Suppressor macrophage (primary cell): ENCODE data around the gene SMAD3.
A peak's percentile ranks its signal among the peaks of the same experiment; 100 is the strongest.

Experiments used
- DNase-seq, 4 experiments: peaks; one replicate each; pipeline ENCODE4 v3.0.0-alpha.2; 2020 to 2022

SMAD3 gene

GRCh38 chr15:67082007-67082536 lies 16.7 kb downstream of the SMAD3 start:
- no peak for DNase-seq

- peak; percentile 31 to 57 (median 44) for DNase-seq
Observed at GRCh38 chr15:67083135-67083762, 17.8 kb downstream of the SMAD3 start.

- no peak for DNase-seq
Observed at GRCh38 chr15:67084561-67084960, 19.2 kb downstream of the SMAD3 start.

GRCh38 chr15:67085237-67085817 lies 19.9 kb downstream of the SMAD3 start:
- peak in 3 of 4 experiments; percentile 45 to 59 (median 56) for DNase-seq

GRCh38 chr15:67085818-67086636 lies 20.6 kb downstream of the SMAD3 start:
- peak; percentile 74 to 91 (median 84) for DNase-seq

- DNase-seq, result no peak
Observed at GRCh38 chr15:67086637-67086914, 21.2 kb downstream of the SMAD3 start.

GRCh38 chr15:67087507-67088172 lies 22.2 kb downstream of the SMAD3 start:
- no peak for DNase-seq

- no peak for DNase-seq
Observed at GRCh38 chr15:67089217-67090193, 24.1 kb downstream of the SMAD3 start.

GRCh38 chr15:67090297-67091070 lies 25.1 kb downstream of the SMAD3 start:
- DNase-seq, result no peak

GRCh38 chr15:67091071-67091979 lies 25.9 kb downstream of the SMAD3 start:
- DNase-seq, result peak; percentile 78 to 91 (median 78)

- no peak for DNase-seq
Observed at GRCh38 chr15:67091980-67092677, 26.7 kb downstream of the SMAD3 start.

- DNase-seq, result peak in 2 of 4 experiments; percentile 51 to 72
Observed at GRCh38 chr15:67092752-67093503, 27.5 kb downstream of the SMAD3 start.

- DNase-seq, result peak; percentile 88 to 95 (median 92)
Observed at GRCh38 chr15:67093504-67093862, 28.1 kb downstream of the SMAD3 start.

GRCh38 chr15:67094001-67094826 lies 28.8 kb downstream of the SMAD3 start:
- DNase-seq, result no peak

GRCh38 chr15:67095912-67096311 lies 30.5 kb downstream of the SMAD3 start:
- no peak for DNase-seq

GRCh38 chr15:67096546-67097294 lies 31.3 kb downstream of the SMAD3 start:
- no peak for DNase-seq

- no peak for DNase-seq
Observed at GRCh38 chr15:67097424-67097823, 32.0 kb downstream of the SMAD3 start.
